ENCODE data around the gene CFAP97.

Gene CFAP97

GRCh38 chr4:185196437-185196836 lies 7.4 kb downstream of the CFAP97 start:
- Histone ChIP-seq H3K9me3 (ENCODE audit: low read depth, low read length) (no peaks in the 10 kb centered on the region), H3K36me3 (ENCODE audit: insufficient read depth, low read length) (peaks cover 2% of the 10 kb centered on the region; the same call in 1 of the 2 replicates), H3K27ac (no peak overlapping the region), H3K4me3 (no peak overlapping the region), H3K9ac (ENCODE audit: insufficient read length) (no peak overlapping the region)
- no peak for DNase-seq (ENCODE audit: low read depth, low spot score)
- TF ChIP-seq POLR2AphosphoS5 (IDR thresholded peaks at IDR 0.05; ENCODE audit: borderline replicate concordance, low read depth, low read length) (no peak), EZH2 (IDR thresholded peaks at IDR 0.05) (no peak), FOXP2 (optimal IDR thresholded peaks at IDR 0.05; ENCODE audit: control extremely low read depth, extremely low read length, insufficient read depth) (no peak)

GRCh38 chr4:185194924-185195888 lies 8.6 kb downstream of the CFAP97 start:
- H3K9me3 ChIP-seq (ENCODE audit: low read depth, low read length): no peaks in the 10 kb centered on the region
- no peak for TF ChIP-seq POLR2AphosphoS5 (IDR thresholded peaks at IDR 0.05; ENCODE audit: borderline replicate concordance, low read depth, low read length)
- TF ChIP-seq FOXP2 (optimal IDR thresholded peaks at IDR 0.05; ENCODE audit: control extremely low read depth, extremely low read length, insufficient read depth): no peak
- TF ChIP-seq EZH2 (IDR thresholded peaks at IDR 0.05): no peak
- H3K36me3 ChIP-seq (ENCODE audit: insufficient read depth, low read length): peaks cover 9% of the 10 kb centered on the region
- no peak overlapping the region for H3K27ac ChIP-seq
- no peak for DNase-seq (ENCODE audit: low read depth, low spot score)
- H3K4me3 ChIP-seq: no peak overlapping the region
- no peak overlapping the region for H3K9ac ChIP-seq (ENCODE audit: insufficient read length)

- peaks cover 29% of the 10 kb centered on the region for H3K36me3 ChIP-seq (ENCODE audit: insufficient read depth, low read length)
- DNase-seq (ENCODE audit: low read depth, low spot score): no peak
- TF ChIP-seq POLR2AphosphoS5 (IDR thresholded peaks at IDR 0.05; ENCODE audit: borderline replicate concordance, low read depth, low read length) (no peak), EZH2 (IDR thresholded peaks at IDR 0.05) (no peak), FOXP2 (optimal IDR thresholded peaks at IDR 0.05; ENCODE audit: control extremely low read depth, extremely low read length, insufficient read depth) (no peak)
- H3K9me3 ChIP-seq (ENCODE audit: low read depth, low read length): no peaks in the 10 kb centered on the region
- no peak overlapping the region for H3K27ac ChIP-seq
- H3K4me3 ChIP-seq: no peak overlapping the region
- H3K9ac ChIP-seq (ENCODE audit: insufficient read length): no peak overlapping the region
These were observed 11.7 kb downstream of the CFAP97 start for GRCh38 chr4:185192059-185192458.

- DNase-seq (ENCODE audit: low read depth, low spot score): no peak
- Histone ChIP-seq H3K27ac (no peak overlapping the region), H3K9me3 (ENCODE audit: low read depth, low read length) (no peaks in the 10 kb centered on the region), H3K4me3 (no peak overlapping the region), H3K36me3 (ENCODE audit: insufficient read depth, low read length) (peaks cover 33% of the 10 kb centered on the region), H3K9ac (ENCODE audit: insufficient read length) (no peak overlapping the region)
- TF ChIP-seq POLR2AphosphoS5 (IDR thresholded peaks at IDR 0.05; ENCODE audit: borderline replicate concordance, low read depth, low read length): no peak
These were observed 13.4 kb downstream of the CFAP97 start for GRCh38 chr4:185190306-185190856.

- Histone ChIP-seq H3K4me3 (no peak overlapping the region), H3K9me3 (ENCODE audit: low read depth, low read length) (no peaks in the 10 kb centered on the region), H3K36me3 (ENCODE audit: insufficient read depth, low read length) (peaks cover 33% of the 10 kb centered on the region), H3K9ac (ENCODE audit: insufficient read length) (no peak overlapping the region), H3K27ac (no peak overlapping the region)
- TF ChIP-seq EZH2 (IDR thresholded peaks at IDR 0.05): no peak
- no peak for TF ChIP-seq FOXP2 (optimal IDR thresholded peaks at IDR 0.05; ENCODE audit: control extremely low read depth, extremely low read length, insufficient read depth)
- no peak for TF ChIP-seq POLR2AphosphoS5 (IDR thresholded peaks at IDR 0.05; ENCODE audit: borderline replicate concordance, low read depth, low read length)
- DNase-seq (ENCODE audit: low read depth, low spot score): no peak
These were observed 14.0 kb downstream of the CFAP97 start for GRCh38 chr4:185189606-185190305.

- no peak overlapping the region for H3K4me3 ChIP-seq
- no peak for TF ChIP-seq FOXP2 (optimal IDR thresholded peaks at IDR 0.05; ENCODE audit: control extremely low read depth, extremely low read length, insufficient read depth)
- no peak for TF ChIP-seq POLR2AphosphoS5 (IDR thresholded peaks at IDR 0.05; ENCODE audit: borderline replicate concordance, low read depth, low read length)
- TF ChIP-seq EZH2 (IDR thresholded peaks at IDR 0.05): no peak
- no peak overlapping the region for H3K9ac ChIP-seq (ENCODE audit: insufficient read length)
- H3K9me3 ChIP-seq (ENCODE audit: low read depth, low read length): no peaks in the 10 kb centered on the region
- no peak for DNase-seq (ENCODE audit: low read depth, low spot score)
- no peak overlapping the region for H3K27ac ChIP-seq
- peaks cover 33% of the 10 kb centered on the region for H3K36me3 ChIP-seq (ENCODE audit: insufficient read depth, low read length)
These were observed 17.0 kb downstream of the CFAP97 start for GRCh38 chr4:185186769-185187168.

- DNase-seq (ENCODE audit: low read depth, low spot score): peak; percentile 88
- TF ChIP-seq EZH2 (IDR thresholded peaks at IDR 0.05) (no peak), FOXP2 (optimal IDR thresholded peaks at IDR 0.05; ENCODE audit: control extremely low read depth, extremely low read length, insufficient read depth) (no peak), POLR2AphosphoS5 (IDR thresholded peaks at IDR 0.05; ENCODE audit: borderline replicate concordance, low read depth, low read length) (peak; percentile 25; the same call in 1 of the 2 replicates)
- Histone ChIP-seq H3K9me3 (ENCODE audit: low read depth, low read length) (no peaks in the 10 kb centered on the region), H3K36me3 (ENCODE audit: insufficient read depth, low read length) (peaks cover 15% of the 10 kb centered on the region), H3K4me3 (no peak overlapping the region), H3K9ac (ENCODE audit: insufficient read length) (no peak overlapping the region), H3K27ac (peak overlapping the region; percentile 40; the same call in 1 of the 2 replicates)
These were observed 20.0 kb downstream of the CFAP97 start for GRCh38 chr4:185183622-185184281.

- DNase-seq (ENCODE audit: low read depth, low spot score): no peak
- H3K4me3 ChIP-seq: no peak overlapping the region
- H3K9me3 ChIP-seq (ENCODE audit: low read depth, low read length): no peaks in the 10 kb centered on the region
- H3K36me3 ChIP-seq (ENCODE audit: insufficient read depth, low read length): peaks cover 6% of the 10 kb centered on the region
- H3K9ac ChIP-seq (ENCODE audit: insufficient read length): no peak overlapping the region
- no peak overlapping the region for H3K27ac ChIP-seq
- TF ChIP-seq FOXP2 (optimal IDR thresholded peaks at IDR 0.05; ENCODE audit: control extremely low read depth, extremely low read length, insufficient read depth) (no peak), EZH2 (IDR thresholded peaks at IDR 0.05) (no peak), POLR2AphosphoS5 (IDR thresholded peaks at IDR 0.05; ENCODE audit: borderline replicate concordance, low read depth, low read length) (no peak)
These were observed 21.6 kb downstream of the CFAP97 start for GRCh38 chr4:185182239-185182638.
